HG03520 (cell line): Measurements from ENCODE around the gene GREM1.

ENCODE experiments used
- ATAC-seq: cut with Tn5 transposase; IDR thresholded peaks from one replicate; pipeline ENCODE4 v1.9.1; 2021; ENCODE audit warnings: mild to moderate bottlenecking, moderate library complexity; ENCODE audit not compliant: unreplicated experiment

The GREM1 gene

DNA sequence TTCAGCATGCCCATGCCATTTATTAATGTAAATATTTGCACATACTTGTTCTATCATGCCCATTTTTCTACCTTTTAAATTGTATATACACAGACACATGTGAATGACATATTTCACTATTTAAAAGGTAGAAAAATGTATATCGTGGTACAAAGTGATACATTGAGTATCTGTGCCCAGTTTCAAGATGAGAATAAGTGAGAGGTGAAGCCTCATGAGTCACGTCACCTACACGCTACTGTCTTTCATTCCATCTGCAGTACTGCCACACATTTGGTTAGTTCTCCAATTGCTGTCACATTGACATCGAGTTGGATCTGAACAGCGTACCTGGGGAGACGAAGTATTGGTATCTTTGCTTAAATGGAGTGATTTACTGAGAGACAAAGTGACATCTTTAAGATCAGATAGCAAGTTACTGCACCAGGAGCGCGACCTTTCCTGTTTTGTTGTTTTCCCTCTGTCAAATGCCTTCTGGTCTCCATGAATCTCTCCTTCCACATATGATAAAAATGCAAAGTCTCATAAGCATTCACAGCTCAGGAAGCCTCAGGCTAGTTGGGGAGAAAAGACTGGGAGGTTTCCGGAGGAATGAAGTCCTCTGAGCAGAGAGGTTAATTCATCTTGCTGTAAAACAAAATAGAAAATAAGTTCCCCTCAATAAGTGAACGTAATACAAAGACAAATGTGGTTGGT, 12.0 kb downstream of the GREM1 start:
- no peak for ATAC-seq

DNA sequence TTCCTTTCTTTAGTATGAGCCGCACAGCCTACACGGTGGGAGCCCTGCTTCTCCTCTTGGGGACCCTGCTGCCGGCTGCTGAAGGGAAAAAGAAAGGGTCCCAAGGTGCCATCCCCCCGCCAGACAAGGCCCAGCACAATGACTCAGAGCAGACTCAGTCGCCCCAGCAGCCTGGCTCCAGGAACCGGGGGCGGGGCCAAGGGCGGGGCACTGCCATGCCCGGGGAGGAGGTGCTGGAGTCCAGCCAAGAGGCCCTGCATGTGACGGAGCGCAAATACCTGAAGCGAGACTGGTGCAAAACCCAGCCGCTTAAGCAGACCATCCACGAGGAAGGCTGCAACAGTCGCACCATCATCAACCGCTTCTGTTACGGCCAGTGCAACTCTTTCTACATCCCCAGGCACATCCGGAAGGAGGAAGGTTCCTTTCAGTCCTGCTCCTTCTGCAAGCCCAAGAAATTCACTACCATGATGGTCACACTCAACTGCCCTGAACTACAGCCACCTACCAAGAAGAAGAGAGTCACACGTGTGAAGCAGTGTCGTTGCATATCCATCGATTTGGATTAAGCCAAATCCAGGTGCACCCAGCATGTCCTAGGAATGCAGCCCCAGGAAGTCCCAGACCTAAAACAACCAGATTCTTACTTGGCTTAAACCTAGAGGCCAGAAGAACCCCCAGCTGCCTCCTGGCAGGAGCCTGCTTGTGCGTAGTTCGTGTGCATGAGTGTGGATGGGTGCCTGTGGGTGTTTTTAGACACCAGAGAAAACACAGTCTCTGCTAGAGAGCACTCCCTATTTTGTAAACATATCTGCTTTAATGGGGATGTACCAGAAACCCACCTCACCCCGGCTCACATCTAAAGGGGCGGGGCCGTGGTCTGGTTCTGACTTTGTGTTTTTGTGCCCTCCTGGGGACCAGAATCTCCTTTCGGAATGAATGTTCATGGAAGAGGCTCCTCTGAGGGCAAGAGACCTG, 13.2 kb downstream of the GREM1 start:
- no peak for ATAC-seq

DNA sequence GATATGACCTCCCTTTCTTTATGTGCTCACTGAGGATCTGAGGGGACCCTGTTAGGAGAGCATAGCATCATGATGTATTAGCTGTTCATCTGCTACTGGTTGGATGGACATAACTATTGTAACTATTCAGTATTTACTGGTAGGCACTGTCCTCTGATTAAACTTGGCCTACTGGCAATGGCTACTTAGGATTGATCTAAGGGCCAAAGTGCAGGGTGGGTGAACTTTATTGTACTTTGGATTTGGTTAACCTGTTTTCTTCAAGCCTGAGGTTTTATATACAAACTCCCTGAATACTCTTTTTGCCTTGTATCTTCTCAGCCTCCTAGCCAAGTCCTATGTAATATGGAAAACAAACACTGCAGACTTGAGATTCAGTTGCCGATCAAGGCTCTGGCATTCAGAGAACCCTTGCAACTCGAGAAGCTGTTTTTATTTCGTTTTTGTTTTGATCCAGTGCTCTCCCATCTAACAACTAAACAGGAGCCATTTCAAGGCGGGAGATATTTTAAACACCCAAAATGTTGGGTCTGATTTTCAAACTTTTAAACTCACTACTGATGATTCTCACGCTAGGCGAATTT, 14.9 kb downstream of the GREM1 start:
- no peak for ATAC-seq

DNA sequence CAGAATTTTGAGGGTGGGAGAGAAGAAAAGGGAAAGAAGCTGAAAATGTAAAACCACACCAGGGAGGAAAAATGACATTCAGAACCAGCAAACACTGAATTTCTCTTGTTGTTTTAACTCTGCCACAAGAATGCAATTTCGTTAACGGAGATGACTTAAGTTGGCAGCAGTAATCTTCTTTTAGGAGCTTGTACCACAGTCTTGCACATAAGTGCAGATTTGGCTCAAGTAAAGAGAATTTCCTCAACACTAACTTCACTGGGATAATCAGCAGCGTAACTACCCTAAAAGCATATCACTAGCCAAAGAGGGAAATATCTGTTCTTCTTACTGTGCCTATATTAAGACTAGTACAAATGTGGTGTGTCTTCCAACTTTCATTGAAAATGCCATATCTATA, 15.5 kb downstream of the GREM1 start:
- ATAC-seq = no peak

DNA sequence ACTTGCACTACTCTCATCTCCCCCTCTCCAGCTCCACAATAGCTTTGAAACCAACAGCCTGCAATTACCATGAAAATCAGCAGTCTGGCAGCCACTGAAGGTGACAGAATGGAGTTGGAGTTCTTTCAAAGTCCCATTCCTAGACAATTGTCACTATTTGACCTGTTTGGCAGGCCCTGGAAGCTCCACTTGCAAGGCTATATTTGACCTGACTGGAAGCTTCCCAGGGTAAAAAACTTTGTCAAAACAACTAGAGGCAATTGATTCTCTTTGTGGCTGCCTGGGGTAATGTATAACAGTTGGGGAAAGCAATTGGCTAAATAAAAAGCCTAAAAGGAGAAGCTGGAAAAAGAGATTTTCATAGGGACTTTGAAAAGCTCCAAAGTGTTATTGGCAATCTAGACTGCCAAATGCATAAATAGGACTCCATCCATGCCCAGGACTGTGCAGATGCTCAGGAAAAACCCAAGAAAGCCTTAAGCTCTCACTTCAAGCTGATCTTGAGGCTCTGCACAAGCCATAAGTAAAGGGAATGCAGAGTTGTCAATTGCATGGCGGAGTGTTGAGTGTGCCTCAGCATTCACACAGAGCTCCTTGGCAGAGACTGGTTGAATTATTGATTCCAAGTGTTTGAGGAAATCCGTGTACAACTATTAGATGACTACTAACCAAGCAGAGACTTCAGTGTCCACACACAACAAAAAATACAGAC, 18.3 kb downstream of the GREM1 start:
- no peak for ATAC-seq

DNA sequence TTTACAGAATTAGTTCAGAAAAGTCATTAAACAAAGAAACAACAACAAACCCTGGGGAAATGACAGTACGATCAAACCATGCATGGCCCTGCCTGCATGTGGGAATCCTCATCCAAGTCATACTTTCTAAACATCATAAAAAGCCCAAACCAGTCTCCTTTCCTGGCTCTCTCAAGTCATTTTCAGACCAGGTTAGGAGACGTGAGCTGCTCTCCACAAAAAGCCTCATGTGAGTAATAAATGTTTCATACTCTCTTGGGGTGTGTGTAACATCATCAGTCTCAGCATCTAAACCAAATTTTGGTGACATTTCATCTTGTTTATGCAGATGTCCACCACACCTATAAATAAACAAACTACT, 18.9 kb downstream of the GREM1 start:
- no peak for ATAC-seq

DNA sequence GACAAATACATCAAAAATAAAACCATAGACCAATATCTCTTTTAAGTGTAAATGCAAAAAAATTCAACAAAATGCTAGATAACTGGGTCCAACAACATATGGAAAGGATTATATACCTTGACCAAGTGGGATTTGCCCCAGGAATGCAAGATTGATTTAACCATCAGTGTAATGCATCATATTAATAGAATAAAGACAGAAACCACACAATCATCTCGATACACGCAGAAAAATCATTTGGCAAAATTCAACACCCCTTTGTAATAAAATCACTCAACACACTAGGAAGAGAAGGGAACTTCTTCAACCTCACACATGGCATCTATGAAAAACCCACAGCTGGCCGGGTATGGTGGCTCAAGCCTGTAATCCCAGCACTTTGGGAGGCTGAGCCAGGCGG, 19.5 kb downstream of the GREM1 start:
- no peak for ATAC-seq

DNA sequence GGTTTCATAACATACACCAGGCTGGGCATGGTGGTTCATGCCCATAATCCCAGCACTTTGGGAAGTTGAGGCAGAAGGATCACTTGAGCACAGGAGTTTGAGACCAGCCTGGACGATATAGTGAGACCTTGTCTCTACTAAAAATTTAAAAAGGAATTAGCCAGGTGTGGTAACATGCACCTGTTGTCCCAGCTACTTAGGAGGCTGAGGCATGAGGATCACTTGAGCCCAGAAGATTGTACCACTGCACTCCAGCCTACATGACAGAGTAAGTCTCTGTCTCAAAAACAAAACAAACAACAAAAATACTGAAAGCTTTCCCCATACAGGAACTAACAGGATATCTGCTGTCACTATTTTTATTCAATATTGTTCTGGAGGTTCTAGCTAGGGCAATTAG, 20.9 kb downstream of the GREM1 start:
- no peak for ATAC-seq

DNA sequence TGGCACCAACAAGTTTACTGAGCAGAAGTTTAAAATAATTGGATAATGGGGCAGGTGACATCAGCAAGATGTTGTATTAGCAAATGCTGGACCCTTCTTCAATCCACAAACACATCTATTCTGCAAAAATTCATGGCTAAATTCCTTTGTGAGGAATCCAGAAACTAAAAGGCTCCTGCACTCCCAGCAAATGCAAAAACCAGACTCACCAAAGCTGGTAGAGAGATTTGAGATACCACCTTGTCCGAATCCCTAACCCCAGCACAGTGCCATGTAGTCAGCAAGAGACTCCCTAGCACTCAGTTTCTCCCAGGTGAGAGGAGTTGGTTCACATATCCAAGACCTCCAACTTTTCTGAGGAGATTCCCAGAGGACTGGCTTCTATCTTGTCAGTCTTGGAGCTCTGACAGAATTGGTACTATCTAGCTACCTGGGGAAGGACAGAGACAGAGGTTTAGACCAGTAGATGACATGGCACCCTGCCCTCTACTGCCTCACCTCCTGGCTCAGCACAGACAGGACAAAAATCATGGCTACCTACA, 21.8 kb downstream of the GREM1 start:
- ATAC-seq = no peak

DNA sequence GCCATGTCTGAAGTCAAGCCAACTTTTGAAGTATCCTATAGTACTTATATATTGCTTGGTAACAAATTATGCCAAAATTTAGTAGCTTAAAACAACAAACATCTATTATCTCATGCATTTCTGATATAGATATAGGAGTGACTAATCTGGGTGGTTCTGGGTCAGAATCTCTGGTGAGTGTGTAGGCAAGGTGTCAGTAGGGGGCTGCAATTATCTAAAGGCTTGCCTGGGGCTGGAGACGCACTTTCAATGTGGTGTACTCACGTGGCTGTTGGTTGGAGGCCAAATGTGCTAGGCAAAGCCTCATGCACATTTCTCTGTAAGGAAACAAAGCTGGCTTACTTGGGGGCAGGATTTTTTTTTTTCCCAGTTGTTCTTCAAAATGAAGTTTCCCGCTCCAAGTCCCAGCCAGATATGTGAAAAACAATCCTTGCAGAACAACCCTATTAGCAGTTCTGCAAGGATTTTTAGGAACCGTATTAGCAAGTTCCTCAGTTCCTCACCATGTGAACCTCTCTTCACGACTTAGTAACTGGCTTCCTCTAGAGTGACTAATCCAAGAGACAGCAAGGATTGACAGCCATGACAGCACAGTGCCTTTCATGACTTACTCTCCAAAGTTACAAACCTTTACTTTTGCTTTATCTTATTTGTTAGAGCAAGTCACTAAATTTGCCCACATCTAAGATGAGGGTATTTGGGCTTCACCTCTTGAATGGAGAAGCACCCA, 25.8 kb downstream of the GREM1 start:
- no peak for ATAC-seq

DNA sequence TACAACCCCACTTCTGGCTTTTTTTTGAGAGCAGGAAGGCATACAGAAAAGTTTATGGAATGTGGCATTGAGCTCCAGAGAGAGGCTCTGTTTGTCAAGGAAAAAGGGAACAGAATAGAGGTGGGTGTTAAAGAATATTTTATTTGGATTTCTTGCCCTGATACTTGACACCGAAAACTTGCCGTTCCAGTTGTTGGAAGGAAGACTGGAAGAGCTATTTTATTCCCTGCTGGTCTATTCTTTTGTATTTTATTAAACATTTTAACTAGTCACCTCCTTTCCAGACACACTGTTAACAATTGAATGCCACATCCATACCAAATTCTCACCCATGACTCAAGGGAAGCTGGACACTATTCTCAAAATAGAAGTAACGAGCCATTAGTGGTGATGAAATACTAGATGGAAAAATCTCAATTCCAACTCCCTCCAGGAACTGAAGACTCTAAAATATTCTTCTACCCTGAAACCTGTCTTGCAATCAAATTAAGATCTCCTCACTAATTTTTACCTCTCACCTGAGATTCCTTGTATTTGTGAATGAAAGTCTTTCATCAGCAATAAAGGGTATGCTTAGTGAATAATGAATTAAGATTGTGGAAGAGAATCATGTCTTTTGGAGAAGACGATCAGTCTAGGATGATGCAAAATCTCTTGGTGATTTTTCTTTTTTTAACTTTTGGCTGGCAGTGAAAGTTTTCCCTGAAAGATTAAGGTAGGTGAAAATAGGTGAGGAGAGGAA, 28.5 kb downstream of the GREM1 start:
- no peak for ATAC-seq

DNA sequence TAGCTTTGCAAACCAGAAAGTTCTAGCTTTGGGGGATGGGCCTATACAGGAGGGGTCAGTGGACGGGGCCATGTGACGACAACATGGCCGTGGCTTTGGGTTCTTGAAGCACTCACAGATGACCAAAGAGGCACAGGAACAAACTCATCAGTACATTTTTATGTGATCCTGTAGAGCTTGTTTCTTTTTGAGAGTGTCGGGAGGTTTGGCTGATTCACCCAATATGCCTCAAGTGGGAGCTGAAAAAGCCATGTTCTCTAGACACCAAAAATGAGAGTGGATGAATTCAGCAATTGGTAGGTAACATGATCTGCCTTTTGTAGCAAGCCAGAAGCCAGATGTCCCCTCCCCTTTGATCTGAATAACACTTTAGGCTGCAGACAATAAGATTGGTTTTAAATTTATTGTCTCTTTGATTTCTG, 30.1 kb downstream of the GREM1 start:
- no peak for ATAC-seq

DNA sequence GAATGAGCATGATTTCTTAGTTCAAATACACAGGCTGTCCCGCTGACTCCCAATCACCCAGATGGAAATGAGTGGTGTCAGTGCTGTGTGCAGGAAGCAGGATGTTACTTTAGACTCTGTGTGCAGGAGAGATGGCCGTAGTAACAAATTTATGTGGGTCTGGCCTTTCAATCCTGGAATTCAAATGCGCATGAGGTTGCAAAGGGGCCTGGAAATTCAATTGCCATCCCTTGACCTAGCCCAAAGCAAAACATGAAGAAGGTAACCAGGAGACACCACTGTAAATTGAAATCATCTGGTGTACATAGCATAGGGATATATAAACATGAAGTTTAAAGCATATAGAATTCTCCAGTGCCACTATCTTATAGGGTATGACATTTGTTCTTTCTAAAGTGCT, 33.2 kb downstream of the GREM1 start:
- no peak for ATAC-seq

DNA sequence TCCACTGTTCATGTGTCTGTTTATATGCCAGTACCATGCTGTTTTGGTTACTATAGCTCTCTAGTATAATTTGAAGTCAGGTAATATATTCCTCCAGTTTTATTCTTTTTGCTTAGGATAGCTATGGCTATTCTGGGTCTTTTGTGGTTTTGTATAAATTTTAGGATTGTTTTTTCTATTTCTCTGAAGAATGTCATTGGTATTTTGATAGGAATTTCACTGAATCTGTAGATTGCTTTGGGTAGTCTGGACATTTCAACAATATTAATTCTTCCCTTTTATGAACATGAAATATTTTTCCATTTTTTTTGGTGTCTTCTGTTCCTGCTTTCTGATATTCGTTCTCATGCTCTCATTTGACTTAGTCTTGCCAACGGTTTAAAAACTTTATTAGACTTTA, 39.6 kb downstream of the GREM1 start:
- ATAC-seq = no peak

DNA sequence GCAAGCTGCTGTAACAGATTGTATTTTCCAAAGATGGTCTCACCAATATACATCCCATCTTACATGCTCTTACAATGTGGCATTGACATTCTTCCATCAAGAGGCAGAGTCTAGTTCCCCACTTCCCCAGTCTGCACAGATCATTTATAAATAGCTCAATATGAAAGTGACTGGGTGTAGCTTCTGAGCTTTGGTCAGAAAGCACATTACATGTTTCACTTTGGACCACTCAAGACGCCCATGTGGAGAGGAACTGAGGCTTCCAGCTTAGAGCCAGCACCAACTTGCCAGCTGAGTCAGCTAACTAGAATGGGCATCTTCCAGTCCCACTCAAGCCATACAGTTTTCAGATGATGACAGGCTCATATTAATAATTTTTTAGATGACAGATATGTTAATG, 45.5 kb downstream of the GREM1 start:
- peak; percentile 77 for ATAC-seq

DNA sequence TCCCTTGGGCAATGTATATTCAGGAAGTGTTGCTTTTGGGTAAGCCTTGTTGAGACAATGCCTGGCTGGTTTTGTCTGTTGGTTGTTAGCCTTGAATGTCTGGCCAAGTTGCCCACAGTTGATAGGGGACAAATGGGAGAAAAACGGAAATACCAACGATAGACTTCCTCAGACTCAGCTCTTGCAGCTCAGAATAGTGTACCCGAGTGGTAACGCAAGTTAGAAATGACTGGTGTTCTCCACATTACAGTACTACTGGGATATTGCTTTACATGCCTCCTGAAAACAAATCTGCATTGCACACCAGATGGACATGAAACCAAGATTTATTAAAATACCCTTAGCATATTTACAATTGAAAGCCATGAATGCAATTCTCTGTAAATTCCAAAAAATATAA, 47.4 kb downstream of the GREM1 start:
- ATAC-seq = no peak

DNA sequence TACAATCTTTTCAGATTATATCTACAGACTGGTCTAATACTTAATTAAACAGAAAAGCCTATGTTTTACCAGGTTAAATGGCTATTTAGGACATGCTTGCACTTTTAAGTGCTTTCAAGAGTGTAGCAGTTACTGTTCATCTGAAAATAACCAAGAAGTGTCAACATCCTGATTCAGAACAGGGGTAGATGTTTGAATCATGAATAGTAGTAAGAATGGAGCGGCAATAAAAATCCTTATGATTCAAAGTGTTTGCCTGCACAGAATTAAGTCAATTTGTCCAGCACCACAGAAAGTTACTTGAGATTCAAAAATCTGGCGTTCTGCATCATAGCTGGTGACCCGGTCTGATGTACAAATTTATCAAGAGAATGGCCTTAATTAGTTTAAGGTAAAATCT, 48.3 kb downstream of the GREM1 start:
- ATAC-seq = no peak

DNA sequence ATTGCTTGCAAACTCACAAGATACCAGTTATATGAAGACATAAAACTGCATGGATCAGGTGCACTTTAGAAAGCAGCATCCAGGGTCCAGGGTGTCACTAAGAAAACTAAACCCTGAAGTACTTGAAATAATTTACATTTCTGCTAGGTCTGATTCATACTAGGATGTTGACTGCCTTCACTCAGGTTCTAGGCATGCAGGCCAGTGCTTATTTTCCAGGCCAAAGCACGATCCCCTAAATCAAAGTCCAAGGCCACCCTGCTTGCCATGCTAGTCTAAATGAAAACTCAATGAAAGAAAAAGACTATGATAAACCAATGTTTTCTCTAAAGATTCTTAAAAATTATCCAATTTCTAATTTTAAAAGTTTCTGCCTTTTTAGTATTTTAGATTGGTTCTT, 49.4 kb downstream of the GREM1 start:
- no peak for ATAC-seq

DNA sequence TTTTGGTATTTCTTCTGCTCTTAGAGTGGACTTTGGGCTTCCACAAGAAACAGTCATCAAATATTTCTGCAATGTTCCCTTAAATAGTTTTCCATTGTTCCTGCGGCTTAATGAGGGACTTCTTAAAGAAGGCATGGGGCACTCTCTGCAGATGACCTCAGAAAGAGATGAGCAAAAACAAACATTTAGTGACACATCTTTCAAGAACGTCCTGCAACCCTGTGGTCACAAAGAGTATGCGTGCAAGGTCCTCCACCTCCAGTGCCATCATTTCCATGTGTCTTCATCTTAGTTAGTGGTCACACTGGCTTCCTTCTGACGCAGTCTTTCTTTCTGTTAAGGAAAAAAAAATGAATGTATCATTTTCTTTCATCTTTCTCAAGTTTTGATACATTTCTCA, 56.2 kb downstream of the GREM1 start:
- no peak for ATAC-seq

DNA sequence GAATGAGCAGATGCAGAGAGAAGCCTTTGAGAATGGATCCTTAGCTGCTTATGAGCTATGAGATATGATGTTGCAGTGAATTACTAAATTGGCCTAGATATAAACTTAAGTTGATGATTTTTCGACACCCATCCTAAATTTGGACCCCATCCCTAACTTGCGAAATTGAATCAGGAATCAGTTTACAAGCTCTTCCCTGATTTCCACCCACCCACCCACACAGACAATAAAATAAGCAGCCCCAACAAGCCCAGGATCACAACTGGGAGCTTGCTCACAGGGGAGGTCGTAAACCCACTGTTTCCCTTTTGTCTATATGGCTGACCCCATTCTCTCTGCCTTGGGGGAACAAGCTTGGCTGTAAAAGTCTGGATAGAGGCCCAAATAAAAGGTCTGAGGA, 57.3 kb downstream of the GREM1 start:
- ATAC-seq = no peak
